Nephron (organoid): ENCODE data around the gene APOBEC3B.
A peak's percentile ranks its signal among the peaks of the same experiment; 100 is the strongest.
"Not testable (repeated sequence)": the region's sequence is repeated elsewhere in the genome, so short reads cannot be mapped to it uniquely, and the experiment has no call there.

ENCODE experiments used
- H3K27ac Mint-ChIP-seq, 3 experiments: 2 replicates each; pipeline ENCODE4 v1.8.0; 2020; ENCODE audit warnings: mixed read lengths in 3 of 3, mild to moderate bottlenecking in 2 of 3, moderate library complexity in 1 of 3
- H3K27me3 Mint-ChIP-seq: 2 replicates; pipeline ENCODE4 v1.8.0; 2021; ENCODE audit warnings: low read depth, mild to moderate bottlenecking, moderate library complexity, mixed read lengths
- H3K36me3 Mint-ChIP-seq: 2 replicates; pipeline ENCODE4 v1.8.0; 2020; ENCODE audit warnings: low read depth, mixed read lengths
- H3K4me1 Mint-ChIP-seq: 2 replicates; pipeline ENCODE4 v1.8.0; 2020; ENCODE audit warnings: mixed read lengths
- H3K4me3 Mint-ChIP-seq, 3 experiments: 2 replicates each; pipeline ENCODE4 v1.8.0; 2020; ENCODE audit warnings: mild to moderate bottlenecking in 3 of 3, mixed read lengths in 3 of 3, moderate library complexity in 2 of 3
- H3K9me3 Mint-ChIP-seq: 2 replicates; pipeline ENCODE4 v1.8.0; 2020; ENCODE audit warnings: mixed read lengths
- CTCF ChIP-seq, 3 experiments: fragments of 200-600 bp; sonication (generic); IDR thresholded peaks; one replicate each; pipeline ENCODE4 v1.5.0; 2021; ENCODE audit warnings: antibody characterized with exemption in 3 of 3; ENCODE audit not compliant: unreplicated experiment in 3 of 3

The APOBEC3B gene

GRCh38 chr22:38971791-38972190, 10.4 kb upstream of the APOBEC3B start:
- Mint-ChIP-seq H3K36me3 (no peaks in the 10 kb centered on the region), H3K27ac (no peak overlapping the region), H3K4me1 (no peaks in the 10 kb centered on the region), H3K27me3 (peaks cover 6% of the 10 kb centered on the region), H3K9me3 (no peaks in the 10 kb centered on the region), H3K4me3 (no peak overlapping the region)
- TF ChIP-seq CTCF (IDR thresholded peaks at IDR 0.05; ENCODE audit: unreplicated experiment in 3 of 3), result no peak

- H3K4me3 Mint-ChIP-seq, result no peak overlapping the region
- peaks cover 6% of the 10 kb centered on the region for H3K27me3 Mint-ChIP-seq
- H3K9me3 Mint-ChIP-seq, result peaks cover 4% of the 10 kb centered on the region
- no peaks in the 10 kb centered on the region for H3K36me3 Mint-ChIP-seq
- no peaks in the 10 kb centered on the region for H3K4me1 Mint-ChIP-seq
- no peak for TF ChIP-seq CTCF (IDR thresholded peaks at IDR 0.05; ENCODE audit: unreplicated experiment in 3 of 3)
- no peak overlapping the region for H3K27ac Mint-ChIP-seq
These were observed 9.6 kb upstream of the APOBEC3B start for GRCh38 chr22:38972558-38972957.

DNA sequence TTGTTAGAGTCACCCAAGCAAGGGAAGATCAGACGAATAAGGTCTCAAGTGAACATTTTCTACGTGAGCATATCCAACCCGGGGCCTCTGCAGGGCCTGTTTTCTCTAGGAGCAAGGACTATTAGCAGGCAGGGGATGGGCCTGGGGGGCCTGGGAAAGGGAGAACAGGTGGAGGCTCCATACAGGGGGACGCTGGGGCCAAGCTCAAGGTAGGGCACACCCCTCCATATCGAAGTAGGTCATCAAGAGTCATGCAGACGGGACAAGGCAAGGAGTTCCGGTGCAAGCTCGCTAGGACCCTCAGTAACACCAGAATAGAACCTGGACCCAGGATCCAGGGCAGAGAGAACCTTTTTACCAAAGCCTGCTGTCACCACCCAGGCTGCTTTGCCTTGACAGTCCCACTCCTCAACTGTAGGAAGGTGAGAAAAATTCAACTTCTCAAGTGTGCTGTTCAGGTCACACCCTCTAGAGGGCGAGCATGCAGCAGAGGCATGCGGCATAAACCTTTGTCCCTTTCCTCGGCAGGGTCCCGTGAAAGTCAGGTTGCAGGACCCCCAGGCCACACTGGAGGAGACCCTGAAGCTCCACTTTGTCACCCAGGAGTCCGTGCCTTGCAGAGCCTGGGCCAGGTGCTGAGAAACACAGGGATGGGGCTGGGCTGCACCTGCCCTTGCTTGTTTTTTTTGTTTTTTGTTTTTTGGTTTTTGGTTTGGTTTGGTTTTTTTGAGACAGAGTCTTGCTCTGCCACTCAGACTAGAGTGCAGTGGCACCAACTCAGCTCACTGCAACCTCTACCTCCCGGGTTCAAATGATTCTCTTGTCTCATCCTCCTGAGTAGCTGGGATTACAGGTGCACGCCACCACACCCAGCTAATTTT, 8.6 kb upstream of the APOBEC3B start:
- no peak overlapping the region for H3K4me3 Mint-ChIP-seq
- H3K27me3 Mint-ChIP-seq, result peaks cover 6% of the 10 kb centered on the region
- H3K9me3 Mint-ChIP-seq, result peaks cover 4% of the 10 kb centered on the region
- TF ChIP-seq CTCF (IDR thresholded peaks at IDR 0.05; ENCODE audit: unreplicated experiment in 3 of 3), result peak; percentile 53 to 73 (median 59)
- H3K36me3 Mint-ChIP-seq, result no peaks in the 10 kb centered on the region
- H3K27ac Mint-ChIP-seq, result no peak overlapping the region
- H3K4me1 Mint-ChIP-seq, result no peaks in the 10 kb centered on the region

DNA sequence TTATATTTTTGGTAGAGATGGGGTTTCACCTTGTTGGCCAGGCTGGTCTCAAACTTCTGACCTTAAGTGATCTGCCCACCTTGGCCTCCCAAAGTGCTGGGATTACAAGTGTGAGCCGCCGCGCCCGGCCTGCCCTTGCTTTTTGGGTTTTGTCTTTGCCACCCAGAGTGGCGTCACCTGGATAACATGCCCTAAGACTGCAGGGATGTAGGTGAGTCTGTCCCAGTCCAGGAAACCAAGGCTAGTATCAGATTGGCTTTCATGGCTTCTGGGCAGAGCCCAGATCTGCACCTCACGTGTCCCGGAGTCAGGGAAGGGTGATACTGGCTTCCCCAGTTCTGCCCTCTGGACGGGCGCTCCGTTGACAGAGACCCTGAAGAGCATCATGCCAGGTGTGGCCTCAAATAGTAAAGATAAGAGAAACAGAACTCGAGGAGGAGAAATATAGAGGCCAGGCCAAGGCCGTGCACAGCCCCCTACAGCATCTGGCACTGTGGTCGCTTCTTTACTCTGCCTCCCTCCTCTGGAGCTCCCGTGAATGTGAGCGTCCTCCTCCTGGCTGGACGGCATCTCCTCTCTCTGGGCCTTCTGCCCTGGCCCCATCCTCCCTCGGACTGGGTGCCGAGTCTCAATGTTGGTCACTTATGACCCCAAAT, 7.8 kb upstream of the APOBEC3B start:
- TF ChIP-seq CTCF (IDR thresholded peaks at IDR 0.05; ENCODE audit: unreplicated experiment in 3 of 3), result no peak
- Mint-ChIP-seq H3K9me3 (peaks cover 4% of the 10 kb centered on the region), H3K27ac (no peak overlapping the region), H3K36me3 (no peaks in the 10 kb centered on the region), H3K4me3 (no peak overlapping the region), H3K27me3 (peaks cover 6% of the 10 kb centered on the region), H3K4me1 (no peaks in the 10 kb centered on the region)

DNA sequence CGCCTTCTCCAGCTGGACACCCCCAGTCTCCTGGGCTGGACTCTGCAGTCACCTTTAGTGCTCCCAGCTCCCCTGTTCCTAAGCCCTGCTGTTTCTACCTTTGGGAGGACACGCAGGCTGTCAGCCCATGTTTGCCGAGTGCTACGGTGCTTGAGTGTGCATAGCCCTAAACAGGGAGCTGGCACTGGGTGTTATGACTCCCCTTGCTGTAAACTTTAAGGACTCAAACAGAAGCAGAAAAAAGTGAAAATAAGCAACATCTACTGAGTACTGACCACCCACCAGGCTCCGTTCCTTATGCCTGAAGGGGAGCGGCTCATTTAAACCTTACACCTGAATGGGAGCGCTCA, 7.3 kb upstream of the APOBEC3B start:
- H3K9me3 Mint-ChIP-seq, result peaks cover 4% of the 10 kb centered on the region

GRCh38 chr22:38977289-38977688, 4.9 kb upstream of the APOBEC3B start:
- peaks cover 12% of the 10 kb centered on the region for H3K27me3 Mint-ChIP-seq
- H3K36me3 Mint-ChIP-seq, H3K9me3 Mint-ChIP-seq, H3K4me3 Mint-ChIP-seq, H3K27ac Mint-ChIP-seq: not testable (repeated sequence)
- H3K4me1 Mint-ChIP-seq, result peaks cover 13% of the 10 kb centered on the region

More for the DNA sequence above, 7.3 kb upstream of the APOBEC3B start:
- H3K27ac Mint-ChIP-seq, result no peak overlapping the region
- peaks cover 6% of the 10 kb centered on the region for H3K27me3 Mint-ChIP-seq
- no peaks in the 10 kb centered on the region for H3K36me3 Mint-ChIP-seq
- TF ChIP-seq CTCF (IDR thresholded peaks at IDR 0.05; ENCODE audit: unreplicated experiment in 3 of 3), result no peak
- no peaks in the 10 kb centered on the region for H3K4me1 Mint-ChIP-seq
- H3K4me3 Mint-ChIP-seq, result no peak overlapping the region

GRCh38 chr22:38980587-38980986, 1.6 kb upstream of the APOBEC3B start:
- H3K27me3 Mint-ChIP-seq, H3K4me3 Mint-ChIP-seq, H3K36me3 Mint-ChIP-seq: not testable (repeated sequence)
- Mint-ChIP-seq H3K9me3 (peaks cover 11% of the 10 kb centered on the region), H3K27ac (peak overlapping the region in 1 of 3 experiments; percentile 85), H3K4me1 (peaks cover 14% of the 10 kb centered on the region)
